Common myeloid progenitor, CD34-positive (primary cell): ENCODE data around the gene GINS2.
A peak's percentile ranks its signal among the peaks of the same experiment; 100 is the strongest.

Source experiments
- CTCF ChIA-PET: fragments of 350-600 bp; sonication (Branson Sonifier 250); formaldehyde crosslinking; loops from one replicate; lab custom pipeline; 2021; ENCODE audit warnings: antibody characterized with exemption; lab: Charles Lee
- POLR2A ChIA-PET: fragments of 350-600 bp; sonication (Branson Sonifier 250); formaldehyde crosslinking; loops from one replicate; lab custom pipeline; 2021; ENCODE audit warnings: antibody characterized with exemption; lab: Charles Lee
- DNase-seq, 3 donors: peaks; one replicate each; pipeline versions ENCODE4 v3.0.0 to v3.0.0-alpha.2; 2013
- H3K27ac ChIP-seq, 2 experiments: 1 replicate in 1 of 2; 2 replicates in 1 of 2; pipeline ENCODE4 v1.7.0; 2013; ENCODE audit warnings: inconsistent platforms in 2 of 2, low read length in 2 of 2, mild to moderate bottlenecking in 2 of 2, low read depth in 1 of 2, moderate library complexity in 1 of 2; ENCODE audit not compliant: severe bottlenecking in 2 of 2, insufficient read depth in 1 of 2, poor library complexity in 1 of 2
- H3K27me3 ChIP-seq, 5 experiments: replicated peaks in 2 of 5; 1 replicate in 3 of 5; 2 replicates in 2 of 5; pipeline versions ENCODE4 v1.6.1 to v1.7.0; 2013; ENCODE audit warnings: low read length in 4 of 5, mild to moderate bottlenecking in 2 of 5, moderate library complexity in 2 of 5, inconsistent platforms in 1 of 5; ENCODE audit not compliant: insufficient read depth in 5 of 5, control insufficient read depth in 4 of 5
- H3K36me3 ChIP-seq, 4 experiments: 1 replicate in 2 of 4; 2 replicates in 2 of 4; pipeline versions ENCODE4 v1.6.1 to v1.7.0; 2013; ENCODE audit warnings: low read length in 3 of 4, control low read depth in 1 of 4, mild to moderate bottlenecking in 1 of 4; ENCODE audit not compliant: control insufficient read depth in 4 of 4, insufficient read depth in 4 of 4
- H3K4me1 ChIP-seq, 4 experiments: 1 replicate in 3 of 4; 2 replicates in 1 of 4; pipeline versions ENCODE4 v1.6.1 to v1.7.1; 2013; ENCODE audit warnings: low read length in 3 of 4, mild to moderate bottlenecking in 3 of 4, control low read depth in 1 of 4, inconsistent platforms in 1 of 4, moderate library complexity in 1 of 4; ENCODE audit not compliant: control insufficient read depth in 4 of 4, insufficient read depth in 4 of 4; ENCODE audit errors: control extremely low read depth in 1 of 4
- H3K4me3 ChIP-seq, 7 experiments: 1 replicate in 4 of 7; 2 replicates in 3 of 7; pipeline versions ENCODE4 v1.5.1 to v1.7.0; 2013; ENCODE audit warnings: mild to moderate bottlenecking in 7 of 7, low read length in 6 of 7, moderate library complexity in 6 of 7, inconsistent platforms in 2 of 7, low read depth in 2 of 7, control low read depth in 1 of 7; ENCODE audit not compliant: insufficient read depth in 4 of 7, control insufficient read depth in 1 of 7; ENCODE audit errors: extremely low read depth in 1 of 7
- H3K9me3 ChIP-seq, 5 experiments: 1 replicate in 4 of 5; 2 replicates in 1 of 5; pipeline versions ENCODE4 v1.6.1 to v1.7.1; 2013; ENCODE audit warnings: low read length in 4 of 5, mild to moderate bottlenecking in 2 of 5, inconsistent platforms in 1 of 5, low read depth in 1 of 5, moderate library complexity in 1 of 5; ENCODE audit not compliant: control insufficient read depth in 4 of 5, insufficient read depth in 2 of 5; ENCODE audit errors: control extremely low read depth in 1 of 5
- WGBS: methylation state at CpG from one replicate; pipeline ENCODE4 v1.1.5; 2013; ENCODE audit not compliant: insufficient coverage; 5-methylcytosine and 5-hydroxymethylcytosine counted together

Gene GINS2

GRCh38 chr16:85695196-85696128 lies 6.7 kb upstream of the GINS2 start:
- 89% methylated on average over 22 of the region's 24 CpGs for WGBS
- H3K27me3 ChIP-seq, result peaks cover 0 to 8% (median 0%) of the 10 kb centered on the region in 5 experiments
- POLR2A ChIA-PET, result interaction anchor here (0.6 kb wide), 1 partner anchor 328 kb away, joined by 3 read pairs; no protein-coding TSS in a partner anchor
- no peaks in the 10 kb centered on the region for H3K4me1 ChIP-seq
- CTCF ChIA-PET, result interaction anchor here (1.6 to 1.7 kb wide), 2 partner anchors 18 to 27 kb away, joined by 4 to 9 read pairs; no protein-coding TSS in a partner anchor
- H3K9me3 ChIP-seq, result no peaks in the 10 kb centered on the region
- no peaks in the 10 kb centered on the region for H3K36me3 ChIP-seq
- H3K27ac ChIP-seq, result no peak overlapping the region
- H3K4me3 ChIP-seq, result no peak overlapping the region
- DNase-seq, result no peak

DNA sequence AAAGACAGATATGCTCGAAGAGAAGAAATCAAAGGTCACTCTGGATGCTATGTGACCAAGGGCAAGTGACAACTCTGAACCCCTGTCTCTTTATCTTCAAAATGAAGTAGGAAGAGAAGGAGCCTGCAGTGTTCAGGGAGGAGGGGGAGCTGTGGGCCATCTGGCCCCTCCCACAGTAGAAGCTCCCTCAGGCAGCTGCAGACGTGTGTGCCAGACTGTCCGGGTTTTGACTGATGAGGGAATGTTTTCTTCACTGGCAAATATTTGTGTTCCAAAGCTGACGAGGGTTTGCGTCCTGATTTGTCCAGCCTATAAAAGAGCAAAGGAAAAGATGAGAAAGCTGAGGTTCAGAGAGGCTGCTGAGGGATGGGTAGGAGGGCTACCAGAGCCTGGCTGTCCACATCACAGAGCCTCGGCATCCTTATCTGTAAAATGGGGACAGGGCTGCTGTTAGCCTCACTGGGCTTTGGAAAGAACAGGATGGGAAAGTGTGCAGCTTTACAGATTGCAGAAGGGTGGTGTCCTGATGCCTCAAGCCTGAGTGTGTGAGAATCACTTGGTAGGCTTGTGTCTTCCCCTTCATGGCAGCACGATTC lies 1.8 kb upstream of the GINS2 start:
- Histone ChIP-seq H3K9me3 (no peaks in the 10 kb centered on the region), H3K27me3 (no peaks in the 10 kb centered on the region), H3K36me3 (peaks cover 0 to 9% (median 0%) of the 10 kb centered on the region in 4 experiments), H3K27ac (no peak overlapping the region), H3K4me3 (no peak overlapping the region), H3K4me1 (peaks cover 0 to 22% (median 17%) of the 10 kb centered on the region in 4 experiments)
- POLR2A ChIA-PET, result no interaction called here
- CTCF ChIA-PET, result interaction anchor here (1.7 kb wide), 1 partner anchor 27 kb away, joined by 5 read pairs; no protein-coding TSS in a partner anchor
- 100% methylated on average over 4 of the region's 7 CpGs for WGBS
- DNase-seq, result no peak

DNA sequence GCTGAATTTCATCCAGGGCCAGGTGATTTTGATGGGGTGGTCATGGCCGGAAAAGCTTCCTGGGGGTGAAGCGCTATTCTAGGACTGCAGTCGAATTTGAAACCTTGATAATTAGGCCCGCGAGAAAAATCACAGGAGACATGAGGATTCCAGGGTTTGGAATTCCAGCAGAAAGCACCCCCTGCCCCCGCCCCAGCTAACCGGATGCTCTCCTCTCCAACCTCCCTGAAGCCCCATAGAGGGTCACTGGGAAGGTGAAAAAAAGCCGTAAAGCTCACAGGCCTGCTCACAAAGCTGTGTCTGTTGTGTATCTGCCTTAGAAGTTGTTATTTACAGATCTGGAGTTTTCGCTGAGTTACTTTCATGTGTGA lies 1.2 kb upstream of the GINS2 start:
- peaks cover 0 to 13% (median 0%) of the 10 kb centered on the region in 4 experiments for H3K36me3 ChIP-seq
- peaks cover 0 to 22% (median 17%) of the 10 kb centered on the region in 4 experiments for H3K4me1 ChIP-seq
- H3K9me3 ChIP-seq, result no peaks in the 10 kb centered on the region
- no peaks in the 10 kb centered on the region for H3K27me3 ChIP-seq
- WGBS, result 93% methylated on average over 7 of the region's 9 CpGs
- no peak overlapping the region for H3K4me3 ChIP-seq
- no peak for DNase-seq
- H3K27ac ChIP-seq, result no peak overlapping the region
- ChIA-PET POLR2A (no interaction called here), CTCF (interaction anchor here (1.7 kb wide), 1 partner anchor 27 kb away, joined by 5 read pairs; no protein-coding TSS in a partner anchor)

DNA sequence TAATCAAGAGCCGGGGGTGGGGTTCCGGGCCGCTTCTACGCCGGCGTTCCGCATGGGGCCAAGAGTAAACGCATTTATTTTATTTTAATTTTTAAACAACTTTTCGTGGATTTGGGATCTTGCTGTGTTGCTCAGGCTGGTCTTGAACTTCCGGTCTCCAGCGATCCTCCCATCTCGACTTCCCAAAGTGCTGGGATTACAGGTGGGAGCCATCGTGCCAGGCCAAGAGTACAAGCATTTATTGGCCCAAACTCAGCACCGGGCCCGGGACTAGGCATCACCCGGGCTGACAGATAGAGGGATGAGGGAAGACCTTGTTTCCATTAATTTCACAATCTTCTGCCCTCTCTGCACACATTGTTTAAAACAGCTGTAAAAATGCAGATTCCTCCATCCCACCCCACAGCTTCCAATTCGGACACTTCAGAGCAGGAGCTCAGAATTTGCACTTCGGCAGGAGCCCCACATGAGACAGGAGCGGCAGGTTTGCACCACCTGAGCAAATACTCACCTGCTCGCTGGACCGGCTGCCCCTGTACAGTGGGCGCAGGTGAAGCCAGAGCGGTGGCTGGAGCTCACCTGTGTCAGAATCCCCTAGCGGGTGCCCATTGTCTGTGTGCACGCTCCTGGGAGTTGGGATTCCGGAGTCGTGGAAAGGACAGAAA lies 663 bp upstream of the GINS2 start:
- Histone ChIP-seq H3K4me3 (peak overlapping the region in 5 of 7 experiments; percentile 32 to 75 (median 59)), H3K4me1 (peaks cover 0 to 22% (median 17%) of the 10 kb centered on the region in 4 experiments), H3K27ac (no peak overlapping the region), H3K27me3 (no peaks in the 10 kb centered on the region), H3K9me3 (no peaks in the 10 kb centered on the region), H3K36me3 (peaks cover 0 to 15% (median 0%) of the 10 kb centered on the region in 4 experiments)
- WGBS, result 71% methylated on average over 18 of the region's 27 CpGs
- ChIA-PET CTCF (interaction anchor here (1.7 kb wide), 1 partner anchor 28 kb away, joined by 5 read pairs; no protein-coding TSS in a partner anchor), POLR2A (no interaction called here)
- DNase-seq, result no peak

DNA sequence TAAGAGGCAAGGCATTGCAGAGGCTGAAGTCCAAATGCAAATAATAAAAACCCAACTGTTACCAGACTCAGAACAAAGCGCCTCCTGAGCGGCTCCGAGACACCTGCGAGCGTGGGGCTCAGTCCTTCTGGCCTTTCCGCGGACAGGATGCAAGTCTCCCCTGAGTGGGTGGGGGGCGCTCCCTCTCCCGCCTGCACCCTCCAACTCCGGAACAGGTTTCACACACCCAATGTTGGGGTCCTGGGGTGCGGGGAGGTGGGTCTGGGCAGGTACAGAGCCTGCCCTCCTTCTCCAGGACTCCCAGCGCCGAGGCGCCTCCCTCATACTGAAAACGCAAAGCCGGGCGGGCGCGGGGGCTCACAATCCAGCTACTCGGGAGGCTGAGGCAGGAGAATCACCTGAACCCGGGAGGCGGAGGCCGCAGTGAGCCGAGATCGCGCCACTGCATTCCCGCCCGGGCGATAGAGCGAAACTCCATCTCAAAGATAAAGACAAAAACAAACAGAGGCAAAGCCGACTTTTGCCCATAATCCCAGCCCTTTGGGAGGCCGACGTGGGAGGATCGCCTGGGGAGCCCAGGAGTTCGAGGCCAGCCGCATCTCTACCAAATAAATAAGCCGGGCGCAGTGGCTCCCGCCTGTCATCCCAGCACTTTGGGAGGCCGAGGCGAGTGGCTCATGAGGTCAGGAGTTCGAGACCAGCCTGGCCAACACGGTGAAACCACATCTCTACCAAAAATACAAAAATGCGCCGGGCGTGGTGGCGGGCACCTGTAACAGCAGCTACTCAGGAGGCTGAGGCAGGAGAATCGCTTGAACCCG lies 893 bp downstream of the GINS2 start:
- H3K4me3 ChIP-seq, result peak overlapping the region in 6 of 7 experiments; percentile 40 to 89 (median 78)
- POLR2A ChIA-PET, result no interaction called here

DNA sequence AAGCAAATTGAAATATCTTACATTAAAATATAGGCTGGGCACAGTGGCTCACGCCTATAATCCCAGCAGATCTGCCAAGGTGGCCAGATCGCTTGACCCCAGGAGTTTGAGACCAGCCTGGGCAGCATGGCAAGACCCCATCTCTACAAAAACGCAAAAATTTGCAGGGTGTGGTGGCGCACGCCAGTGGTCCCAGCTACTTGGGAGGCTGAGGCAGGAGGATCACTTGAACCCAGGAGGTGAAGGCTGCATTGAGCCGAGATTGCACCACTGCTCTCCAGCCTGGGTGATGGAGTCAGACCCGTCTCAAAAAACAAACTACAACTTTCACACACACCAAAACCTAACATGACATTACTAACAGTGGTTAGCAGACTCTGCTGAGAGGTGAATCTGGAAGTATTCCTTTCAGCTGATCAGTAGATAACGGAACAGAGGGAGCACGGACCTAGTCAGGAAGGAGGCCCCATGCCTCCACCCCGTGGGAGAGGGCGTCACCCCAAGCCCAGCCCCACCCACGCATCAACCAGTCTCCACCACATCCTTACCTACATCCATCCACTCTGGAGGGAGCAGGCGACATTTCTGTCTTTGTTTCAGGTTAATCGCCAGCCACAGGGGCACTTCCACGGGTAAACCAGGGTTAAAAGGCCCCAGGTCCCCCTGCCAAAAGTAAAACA lies 1.7 kb downstream of the GINS2 start:
- Histone ChIP-seq H3K27me3 (no peaks in the 10 kb centered on the region), H3K4me1 (peaks cover 0 to 22% (median 17%) of the 10 kb centered on the region in 4 experiments), H3K27ac (no peak overlapping the region), H3K36me3 (peaks cover 0 to 37% (median 2%) of the 10 kb centered on the region in 4 experiments), H3K4me3 (peak overlapping the region in 1 of 7 experiments; percentile 80), H3K9me3 (no peaks in the 10 kb centered on the region)
- ChIA-PET POLR2A (no interaction called here), CTCF (no interaction called here)
- WGBS, result 92% methylated on average over 11 of the region's 15 CpGs
- DNase-seq, result no peak

More for the DNA sequence above, 893 bp downstream of the GINS2 start:
- peaks cover 0 to 29% (median under 1%) of the 10 kb centered on the region in 4 experiments for H3K36me3 ChIP-seq
- no peak overlapping the region for H3K27ac ChIP-seq
- WGBS, result 90% methylated on average over 25 of the region's 49 CpGs
- DNase-seq, result no peak
- peaks cover 0 to 22% (median 17%) of the 10 kb centered on the region in 4 experiments for H3K4me1 ChIP-seq
- no peaks in the 10 kb centered on the region for H3K9me3 ChIP-seq
- CTCF ChIA-PET, result no interaction called here
- no peaks in the 10 kb centered on the region for H3K27me3 ChIP-seq
